ENCODE results near the gene FHAD1. TPM values are rescaled to one million over a fixed set of nuclear protein-coding genes. Genes with fewer than 3 reads are reported as not detected.

Gene FHAD1
- total and polyA plus RNA-seq, 2 experiments from 2014 or later = 0.13 to 0.68 TPM

- Histone ChIP-seq H3K4me1 (ENCODE audit: insufficient read depth) (peaks cover 21% of the 10 kb centered on the region), H3K36me3 (replicated peaks; ENCODE audit: insufficient read depth, low read depth) (no peaks in the 10 kb centered on the region), H3K4me3 (no peak overlapping the region), H2AFZ (no peak overlapping the region), H3K9me2 (replicated peaks; ENCODE audit: insufficient read depth) (no peaks in the 10 kb centered on the region), H4K20me1 (ENCODE audit: insufficient read depth, poor library complexity, severe bottlenecking) (no peaks in the 10 kb centered on the region), H3K27ac (no peak overlapping the region), H3K9me3 (ENCODE audit: low read depth) (no peaks in the 10 kb centered on the region), H3K79me2 (no peaks in the 10 kb centered on the region), H3K27me3 (no peaks in the 10 kb centered on the region), H3K4me2 (no peak overlapping the region)
- 99% methylated on average over 4 of the region's 4 CpGs for WGBS (ENCODE audit: low lambda C conversion rate, missing lambda C conversion rate)
- no peak for TF ChIP-seq CTCF (IDR thresholded peaks at IDR 0.05; ENCODE audit: poor library complexity)
- TF ChIP-seq EZH2 (IDR thresholded peaks at IDR 0.05; ENCODE audit: borderline replicate concordance) = no peak
- TF ChIP-seq EZH2phosphoT487 (IDR thresholded peaks at IDR 0.05; ENCODE audit: low read depth, severe bottlenecking, unreplicated experiment) = no peak
- DNase-seq (ENCODE audit: low spot score) = no peak
Observed at GRCh38 chr1:15325375-15326085, 78.5 kb downstream of the FHAD1 start.

DNA sequence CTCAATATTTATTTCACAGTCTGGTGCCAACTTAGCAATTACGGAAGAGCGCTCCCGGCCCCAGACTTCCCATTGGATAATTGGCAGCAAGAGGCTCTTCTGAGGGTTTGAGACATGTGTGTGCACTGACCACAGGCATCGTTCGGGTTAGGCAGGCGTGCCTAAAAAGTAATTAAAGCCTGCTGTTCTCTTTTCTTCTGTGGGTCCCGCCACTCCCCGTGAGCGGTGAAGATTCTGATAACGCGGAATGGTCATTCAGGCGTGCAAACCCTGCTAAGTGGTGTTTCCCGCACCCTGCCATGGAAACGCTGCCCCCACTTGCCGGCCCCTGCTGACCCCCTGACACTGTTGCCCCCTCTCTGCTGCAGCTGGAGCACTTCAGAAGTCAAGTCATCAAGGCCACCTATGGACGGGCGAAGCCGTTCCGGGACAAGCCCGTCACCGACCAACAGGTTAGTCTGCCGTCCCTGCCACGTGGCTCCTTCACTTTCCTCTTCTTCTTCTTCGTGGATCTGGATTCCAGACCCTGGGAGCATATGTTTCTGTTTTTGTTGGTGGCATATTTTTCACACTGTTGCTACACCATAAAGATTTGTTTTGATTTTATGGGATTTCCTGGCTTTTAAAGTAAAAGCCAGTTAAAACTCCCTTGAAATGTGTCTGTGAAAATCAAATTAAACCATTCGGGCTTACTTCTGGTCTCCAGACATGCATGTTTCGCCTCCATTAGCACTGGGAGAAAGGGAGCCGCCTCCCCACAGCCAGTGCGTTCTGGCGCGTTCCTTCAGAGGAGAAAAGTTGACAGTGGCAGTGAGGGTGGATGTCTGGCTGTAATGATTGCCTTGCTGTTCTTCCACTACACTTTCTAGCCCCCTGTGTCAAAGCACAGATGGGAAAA is 79.9 kb downstream of the FHAD1 start:
- DNase-seq (ENCODE audit: low spot score) = no peak
- H3K27ac ChIP-seq = peak overlapping the region; percentile 28
- peak overlapping the region; percentile 59 for H3K4me2 ChIP-seq
- H3K27me3 ChIP-seq = no peaks in the 10 kb centered on the region
- peaks cover 21% of the 10 kb centered on the region for H3K4me1 ChIP-seq (ENCODE audit: insufficient read depth)
- H3K9me2 ChIP-seq (replicated peaks; ENCODE audit: insufficient read depth) = no peaks in the 10 kb centered on the region
- no peak overlapping the region for H3K4me3 ChIP-seq
- H3K79me2 ChIP-seq = no peaks in the 10 kb centered on the region
- TF ChIP-seq EZH2phosphoT487 (IDR thresholded peaks at IDR 0.05; ENCODE audit: low read depth, severe bottlenecking, unreplicated experiment) (no peak), CTCF (IDR thresholded peaks at IDR 0.05; ENCODE audit: poor library complexity) (no peak), EZH2 (IDR thresholded peaks at IDR 0.05; ENCODE audit: borderline replicate concordance) (no peak)
- 56% methylated on average over 29 of the region's 30 CpGs for WGBS (ENCODE audit: low lambda C conversion rate, missing lambda C conversion rate)
- H3K9me3 ChIP-seq (ENCODE audit: low read depth) = no peaks in the 10 kb centered on the region
- no peaks in the 10 kb centered on the region for H3K36me3 ChIP-seq (replicated peaks; ENCODE audit: insufficient read depth, low read depth)
- no peak overlapping the region for H2AFZ ChIP-seq
- no peaks in the 10 kb centered on the region for H4K20me1 ChIP-seq (ENCODE audit: insufficient read depth, poor library complexity, severe bottlenecking)

DNA sequence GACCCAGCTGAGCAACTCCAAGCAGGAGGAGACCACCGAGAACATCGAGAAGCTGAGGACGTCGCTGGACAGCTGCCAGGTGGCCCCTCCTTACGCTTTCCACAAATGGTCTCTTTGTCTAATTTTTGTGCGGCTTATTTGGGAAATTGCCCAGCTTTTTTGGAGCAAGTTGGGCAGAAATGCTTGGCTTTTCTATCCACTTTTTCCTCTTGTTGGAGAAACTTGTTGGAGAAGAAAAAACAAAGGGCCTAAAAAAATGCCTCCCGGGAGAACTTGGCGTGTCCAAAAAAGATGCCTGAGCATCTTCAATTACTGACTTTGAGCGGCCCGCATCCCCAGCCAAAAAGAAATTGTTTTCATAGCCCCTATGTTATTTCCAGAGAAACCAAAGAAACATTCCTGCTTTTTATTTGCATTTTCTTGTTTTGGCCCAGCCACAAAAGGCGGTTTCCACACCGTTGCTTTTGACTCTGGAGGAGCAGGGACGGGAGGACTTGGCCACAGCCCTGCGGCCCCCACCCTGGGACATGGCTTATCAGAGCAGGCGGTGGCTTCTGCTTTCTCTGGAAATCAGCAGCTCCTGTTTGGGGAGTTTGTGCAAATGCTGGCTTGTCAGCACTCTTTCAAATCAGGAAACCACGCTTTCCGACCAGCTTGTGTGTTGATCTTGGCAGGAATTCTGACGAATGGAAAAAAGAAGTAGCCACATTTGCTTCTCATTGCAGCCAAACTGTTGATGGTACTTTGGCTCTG is 81.5 kb downstream of the FHAD1 start:
- Histone ChIP-seq H3K4me2 (peak overlapping the region; percentile 23), H2AFZ (no peak overlapping the region), H3K79me2 (no peaks in the 10 kb centered on the region), H3K9me3 (ENCODE audit: low read depth) (no peaks in the 10 kb centered on the region), H3K36me3 (replicated peaks; ENCODE audit: insufficient read depth, low read depth) (no peaks in the 10 kb centered on the region), H3K9me2 (replicated peaks; ENCODE audit: insufficient read depth) (no peaks in the 10 kb centered on the region), H4K20me1 (ENCODE audit: insufficient read depth, poor library complexity, severe bottlenecking) (no peaks in the 10 kb centered on the region), H3K4me1 (ENCODE audit: insufficient read depth) (peaks cover 21% of the 10 kb centered on the region), H3K27me3 (no peaks in the 10 kb centered on the region), H3K4me3 (no peak overlapping the region), H3K27ac (peak overlapping the region; percentile 39)
- DNase-seq (ENCODE audit: low spot score) = peak; percentile 45
- 50% methylated on average over 18 of the region's 18 CpGs for whole genome bisulfite sequencing (ENCODE audit: low lambda C conversion rate, missing lambda C conversion rate)
- TF ChIP-seq EZH2phosphoT487 (IDR thresholded peaks at IDR 0.05; ENCODE audit: low read depth, severe bottlenecking, unreplicated experiment) (no peak), EZH2 (IDR thresholded peaks at IDR 0.05; ENCODE audit: borderline replicate concordance) (no peak), CTCF (IDR thresholded peaks at IDR 0.05; ENCODE audit: poor library complexity) (no peak)

All from hepatocyte (in vitro differentiated cells).